ENCODE results near the gene GCNA.
A peak's percentile ranks its signal among the peaks of the same experiment; 100 is the strongest.
"Not testable (repeated sequence)": the region's sequence is repeated elsewhere in the genome, so short reads cannot be mapped to it uniquely, and the experiment has no call there.

Gene GCNA

DNA sequence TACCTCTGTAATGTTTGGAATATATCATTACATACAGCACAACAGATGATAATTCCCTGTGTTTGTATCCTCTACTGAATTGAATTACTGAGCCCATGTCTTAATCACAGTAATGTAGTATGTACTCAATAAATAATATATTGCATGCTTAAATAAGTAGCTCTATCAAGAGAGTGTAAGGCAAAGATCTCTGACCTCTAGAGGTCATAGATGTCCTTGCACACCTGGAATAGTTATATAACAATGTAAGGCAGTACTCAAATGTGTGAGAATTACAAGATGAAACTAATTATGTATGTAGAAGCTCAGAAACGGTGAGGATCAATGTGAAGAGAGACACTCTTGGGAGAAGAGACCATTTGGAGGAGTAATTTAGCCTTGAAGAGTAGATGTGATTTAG is 14.3 kb upstream of the GCNA start:
- no peak for DNase-seq

DNA sequence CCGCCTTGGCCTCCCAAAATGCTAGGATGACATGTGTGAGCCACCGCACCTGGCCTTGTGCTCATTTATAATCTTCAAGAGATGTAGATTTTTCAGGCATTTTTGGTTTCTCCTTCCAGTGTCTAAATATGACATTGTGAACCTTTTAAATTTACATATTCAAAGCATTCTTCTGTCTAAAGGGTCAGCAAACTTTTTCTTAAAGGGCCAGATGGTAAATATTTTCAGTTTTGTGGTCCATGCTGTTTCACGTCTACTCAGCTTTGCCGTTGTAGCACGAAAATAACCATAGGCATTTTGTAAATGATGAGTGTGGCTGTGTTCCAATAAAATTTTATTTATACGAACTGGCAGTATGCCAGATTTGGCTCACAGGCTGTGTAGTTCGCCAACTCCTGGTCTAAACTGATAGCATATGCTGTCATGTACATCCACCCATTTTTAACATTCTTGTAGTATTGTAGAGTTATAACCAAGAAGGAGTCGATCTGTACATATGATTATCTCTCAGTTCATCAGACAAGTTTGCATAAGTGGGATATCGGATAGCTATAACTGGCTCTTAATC is 12.7 kb upstream of the GCNA start:
- DNase-seq: no peak

DNA sequence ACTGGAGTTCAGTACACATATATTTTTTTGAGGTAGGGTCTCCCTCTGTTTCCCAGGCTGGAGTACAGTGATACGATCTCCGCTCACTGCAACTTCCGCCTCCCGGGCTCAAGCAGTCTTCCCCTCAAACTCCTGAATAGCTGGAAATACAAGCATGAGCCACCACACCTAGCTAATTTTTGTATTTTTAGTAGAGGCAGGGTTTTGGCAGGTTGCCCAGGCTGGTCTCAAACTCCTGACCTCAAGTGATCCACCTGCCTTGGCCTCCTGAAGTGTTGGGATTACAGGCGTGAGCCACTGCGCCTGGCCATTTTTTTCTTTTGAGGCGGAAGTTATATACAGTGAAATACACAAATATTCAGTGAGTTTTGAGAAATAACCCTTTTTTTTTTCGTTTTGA is 6.8 kb upstream of the GCNA start:
- not testable (repeated sequence) for DNase-seq

DNA sequence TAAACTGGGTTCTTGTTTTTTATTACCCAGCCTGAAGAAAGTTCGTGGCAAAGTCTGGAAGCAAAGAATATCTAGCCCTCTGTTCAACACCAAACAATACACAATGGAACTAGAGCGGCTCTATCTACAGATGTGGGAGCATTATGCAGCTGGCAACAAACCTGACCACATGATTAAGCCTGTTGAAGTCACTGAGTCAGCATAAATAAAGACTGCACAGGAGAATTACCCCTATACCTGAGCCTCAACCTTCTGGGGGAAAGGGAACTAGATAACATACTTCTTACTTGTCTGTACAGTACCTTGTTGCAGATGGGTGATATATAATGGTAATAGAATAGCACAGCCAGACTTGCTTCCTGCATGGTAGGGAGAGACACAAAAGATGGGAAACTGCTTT is 4.6 kb upstream of the GCNA start:
- no peak for DNase-seq

DNA sequence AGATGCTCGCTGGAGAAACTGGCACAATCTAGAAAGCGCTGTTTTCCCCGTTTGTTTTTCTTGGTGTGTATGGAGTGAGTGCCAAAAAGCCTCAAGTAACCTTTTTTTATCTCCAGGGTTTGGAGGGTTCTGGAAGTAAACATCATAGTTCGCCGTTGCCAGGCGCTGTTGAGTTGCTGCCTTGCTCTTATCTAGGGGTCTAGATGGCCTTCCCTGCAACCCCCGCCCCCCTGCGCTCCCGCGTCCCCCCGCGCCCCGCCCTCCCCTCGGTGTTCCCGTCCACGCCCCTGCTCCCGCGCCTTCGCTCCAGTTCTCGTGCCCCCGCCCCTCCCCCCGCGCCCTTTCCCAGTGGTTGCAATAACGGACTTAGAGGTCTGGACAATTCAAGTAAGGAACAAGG is 555 bp upstream of the GCNA start:
- DNase-seq: no peak

DNA sequence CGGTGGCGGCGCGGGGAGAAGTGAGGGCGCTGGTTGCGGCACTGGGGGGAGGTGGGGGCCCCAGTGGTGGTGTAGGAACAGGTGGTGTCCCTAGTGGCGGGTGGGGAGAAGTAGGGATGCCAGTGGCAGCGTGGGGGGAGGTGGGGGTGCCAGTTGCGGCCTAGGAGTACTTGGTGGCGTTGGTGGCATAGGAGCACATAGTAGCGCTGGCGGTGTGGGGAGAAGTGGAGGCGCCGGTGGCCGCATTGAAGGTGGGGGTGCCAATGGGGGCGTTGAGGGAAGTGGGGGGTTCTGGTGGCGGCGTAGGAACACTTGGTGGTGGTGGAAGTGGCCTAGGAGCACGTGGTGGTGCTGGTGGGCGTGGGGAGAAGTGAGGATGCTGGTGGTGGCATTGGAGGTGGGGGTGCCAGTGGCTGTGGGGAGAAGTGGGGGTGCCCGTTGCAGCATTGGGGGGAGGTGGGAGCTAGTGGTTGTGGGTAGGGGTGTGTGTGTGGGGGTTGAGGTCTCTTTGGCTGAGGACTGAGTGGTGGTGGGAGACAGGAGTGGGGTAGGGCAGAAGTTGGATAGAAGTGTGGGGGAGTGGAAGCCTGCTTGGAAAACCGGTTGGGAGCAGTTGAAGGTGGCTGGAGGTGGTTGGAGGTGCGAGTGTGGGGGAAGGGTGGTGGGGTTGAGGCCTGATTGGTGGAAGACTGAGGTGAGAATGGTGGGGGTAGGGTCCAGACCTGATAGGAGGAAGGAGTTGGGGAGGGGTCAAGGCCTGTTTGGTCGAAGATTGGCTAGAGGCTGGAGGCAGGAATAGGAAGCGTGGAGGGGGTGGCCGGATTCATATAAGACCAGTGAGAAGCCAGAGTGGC is 1.1 kb downstream of the GCNA start:
- no peak for DNase-seq

DNA sequence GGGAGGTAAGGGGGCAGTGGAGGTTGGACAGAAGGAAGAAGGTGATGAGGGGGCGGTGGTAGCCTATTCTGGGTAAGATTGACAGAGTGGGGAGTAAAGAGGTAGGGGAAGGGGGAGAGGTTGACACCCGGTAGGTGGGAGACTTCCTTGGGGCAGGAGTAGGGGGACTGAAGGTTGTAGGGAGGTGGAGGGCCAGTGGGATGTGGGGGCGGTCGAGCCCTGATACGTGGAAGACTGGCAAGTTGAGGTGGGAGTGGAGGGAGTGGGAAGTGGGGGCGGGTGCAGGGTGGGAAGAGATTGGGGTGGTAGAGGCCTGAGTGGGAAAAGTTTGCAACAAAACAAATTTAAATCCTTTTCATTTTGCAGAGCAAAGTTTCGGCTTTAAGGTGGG is 1.7 kb downstream of the GCNA start:
- DNase-seq: no peak

DNA sequence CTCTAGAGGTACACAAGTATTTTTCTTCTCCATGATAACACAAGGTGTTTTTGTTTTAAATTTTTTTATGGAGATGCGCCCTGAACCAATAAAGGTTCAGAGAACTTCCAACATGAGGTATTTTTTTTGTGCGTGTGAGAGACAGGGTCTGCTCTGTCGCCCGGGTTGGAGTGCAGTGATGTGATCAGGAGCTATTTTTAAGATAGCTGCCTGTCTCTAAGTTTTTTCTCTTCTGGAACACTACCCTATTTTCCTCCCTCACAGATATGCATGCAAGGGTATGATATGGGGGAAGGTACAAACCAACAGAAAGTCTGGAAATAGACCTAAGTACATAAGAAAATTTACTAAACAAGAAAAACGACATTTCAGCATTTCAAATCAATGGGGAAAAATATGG is 3.0 kb downstream of the GCNA start:
- DNase-seq: no peak

DNA sequence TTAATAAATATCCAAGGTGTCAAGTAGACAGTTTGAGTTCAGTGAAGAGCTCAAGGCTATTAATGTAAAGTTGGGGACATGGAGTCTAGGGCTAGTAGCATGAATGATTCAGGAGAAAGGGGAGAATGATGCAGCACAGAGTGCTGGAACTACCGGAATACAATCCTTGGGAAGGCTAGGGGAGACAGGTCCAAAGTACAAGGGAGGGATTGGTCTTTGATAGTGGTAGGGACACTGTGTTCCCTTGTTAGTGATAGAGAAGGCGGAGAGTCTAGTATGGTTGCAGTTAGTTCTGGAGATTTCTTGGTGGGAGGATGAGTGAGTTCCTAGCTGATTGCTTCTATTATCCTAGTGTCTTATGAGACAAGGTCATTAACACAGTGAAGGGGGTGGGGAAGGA is 8.7 kb downstream of the GCNA start:
- DNase-seq: no peak

DNA sequence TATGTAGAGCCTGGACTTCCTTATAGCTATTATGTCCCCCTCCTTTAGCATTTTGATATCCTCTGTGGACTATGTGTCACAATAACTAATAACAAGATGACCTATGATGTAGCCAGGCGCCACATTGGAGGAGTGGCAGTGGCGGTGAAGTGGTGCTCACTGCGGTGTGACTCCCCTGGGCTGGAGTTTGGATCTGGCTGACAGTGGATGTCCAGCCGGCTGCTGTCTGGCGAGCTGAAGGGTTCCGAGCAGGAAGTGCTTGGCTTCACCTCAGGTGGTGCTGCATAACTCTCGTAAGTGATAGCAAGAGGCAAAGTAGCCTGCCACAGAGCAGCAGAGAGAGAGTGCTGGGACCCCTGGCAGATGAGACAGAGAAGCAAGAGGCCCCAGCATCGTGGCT is 15.0 kb downstream of the GCNA start:
- DNase-seq: not testable (repeated sequence)

DNA sequence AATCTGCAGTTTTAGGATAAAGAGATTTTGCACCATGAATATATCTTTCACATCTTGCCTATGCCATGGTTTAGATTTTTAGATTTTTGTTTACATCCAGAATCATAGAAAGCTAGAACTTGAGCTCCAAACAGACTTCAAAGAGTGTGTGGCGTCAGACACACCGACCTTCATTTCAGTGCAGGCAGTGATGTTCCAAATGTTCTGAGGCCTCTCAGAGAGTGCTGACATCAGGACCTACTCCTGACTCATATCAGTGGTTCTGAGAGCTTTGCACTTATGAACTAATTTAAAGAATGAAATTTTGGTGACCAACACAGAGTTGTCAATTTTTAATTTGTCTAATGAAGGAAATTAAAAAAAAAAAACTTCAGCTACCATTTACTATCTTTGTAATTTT is 21.7 kb downstream of the GCNA start:
- no peak for DNase-seq

DNA sequence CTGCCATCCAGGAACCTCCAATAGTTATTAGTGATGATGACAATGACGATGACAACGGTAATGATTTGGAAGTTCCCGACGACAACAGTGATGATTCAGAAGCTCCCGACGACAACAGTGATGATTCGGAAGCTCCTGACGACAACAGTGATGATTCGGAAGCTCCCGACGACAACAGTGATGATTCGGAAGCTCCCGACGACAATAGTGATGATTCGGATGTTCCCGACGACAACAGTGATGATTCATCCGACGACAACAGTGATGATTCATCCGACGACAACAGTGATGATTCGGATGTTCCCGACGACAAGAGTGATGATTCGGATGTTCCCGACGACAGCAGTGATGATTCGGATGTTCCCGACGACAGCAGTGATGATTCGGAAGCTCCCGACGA is 25.4 kb downstream of the GCNA start:
- DNase-seq: no peak

DNA sequence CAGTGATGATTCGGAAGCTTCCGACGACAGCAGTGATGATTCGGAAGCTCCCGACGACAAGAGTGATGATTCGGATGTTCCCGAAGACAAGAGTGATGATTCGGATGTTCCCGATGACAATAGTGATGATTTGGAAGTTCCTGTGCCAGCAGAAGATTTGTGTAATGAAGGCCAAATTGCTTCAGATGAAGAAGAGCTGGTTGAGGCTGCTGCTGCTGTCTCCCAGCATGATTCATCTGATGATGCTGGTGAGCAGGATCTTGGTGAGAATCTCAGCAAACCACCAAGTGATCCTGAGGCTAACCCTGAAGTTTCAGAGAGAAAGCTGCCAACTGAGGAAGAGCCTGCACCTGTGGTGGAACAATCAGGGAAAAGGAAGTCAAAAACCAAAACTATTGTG is 25.9 kb downstream of the GCNA start:
- no peak for DNase-seq

DNA sequence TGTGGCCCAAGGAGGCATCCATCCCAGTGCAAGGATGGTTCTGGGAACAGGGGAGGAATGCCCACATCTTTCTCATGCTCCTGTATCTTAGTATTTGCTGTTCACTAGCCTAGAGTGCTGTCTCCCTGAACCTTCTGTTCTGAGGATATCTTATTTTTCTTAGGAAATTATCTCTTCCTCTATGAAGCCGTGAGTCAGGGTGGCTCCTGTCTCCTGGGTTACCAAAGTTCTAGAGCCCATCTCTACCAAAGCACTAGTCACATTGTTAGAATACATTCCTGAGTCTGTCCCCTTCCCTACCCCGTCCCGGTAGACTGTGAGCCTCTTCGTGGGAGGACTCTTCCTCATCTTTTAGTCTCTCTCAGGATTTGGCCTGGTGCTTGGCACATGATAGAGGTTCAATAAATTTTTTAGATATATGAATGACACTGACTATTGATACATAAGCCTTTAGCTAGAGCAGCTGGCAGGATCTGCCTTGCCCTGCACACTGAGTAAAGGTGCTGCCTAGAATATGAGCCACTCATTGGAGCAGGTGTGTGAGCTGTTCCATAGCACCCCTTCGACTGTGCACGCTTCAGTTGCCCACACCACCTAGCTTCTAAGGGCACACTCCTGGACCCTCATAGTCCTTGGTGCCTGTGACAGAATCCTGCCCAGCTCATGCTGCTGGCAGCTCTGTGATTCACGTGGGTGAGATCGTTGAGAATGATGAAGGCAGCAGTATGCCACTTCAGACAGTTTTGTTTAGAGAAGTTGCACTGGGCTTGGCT is 26.7 kb downstream of the GCNA start:
- DNase-seq: no peak

DNA sequence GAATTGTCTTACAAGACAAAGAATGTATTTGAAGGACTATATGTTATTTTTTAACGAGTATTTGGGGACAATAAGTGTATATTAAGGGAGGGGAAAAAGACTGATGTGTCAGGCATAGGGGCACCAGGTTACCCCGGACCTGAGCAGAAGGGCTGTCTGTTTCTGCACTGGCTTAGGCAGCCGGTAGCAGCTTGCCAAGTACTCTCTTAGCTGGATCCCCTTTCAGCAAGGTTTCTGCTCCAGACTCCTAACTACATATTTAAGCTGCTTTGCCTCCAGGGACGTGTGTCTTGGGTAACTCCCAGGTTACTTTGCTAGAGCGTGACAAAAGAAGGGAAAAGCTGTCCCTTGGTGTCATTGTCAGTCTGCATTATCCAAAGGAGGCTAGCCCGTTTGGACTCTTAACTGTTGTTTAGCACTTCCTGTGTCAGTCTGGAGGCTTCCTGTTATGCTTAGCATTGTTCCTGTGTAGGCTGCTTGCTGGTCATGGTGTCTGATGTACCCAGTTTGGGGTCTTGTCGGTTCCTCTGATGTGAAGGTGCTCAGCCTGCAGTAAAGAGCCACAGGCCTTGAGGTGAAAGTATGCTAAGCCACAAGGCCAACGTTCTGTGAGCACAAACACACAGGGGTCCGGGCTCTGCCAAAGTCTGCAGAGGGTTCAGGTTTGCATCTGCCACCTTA is 28.4 kb downstream of the GCNA start:
- peak; percentile 41 for DNase-seq

DNA sequence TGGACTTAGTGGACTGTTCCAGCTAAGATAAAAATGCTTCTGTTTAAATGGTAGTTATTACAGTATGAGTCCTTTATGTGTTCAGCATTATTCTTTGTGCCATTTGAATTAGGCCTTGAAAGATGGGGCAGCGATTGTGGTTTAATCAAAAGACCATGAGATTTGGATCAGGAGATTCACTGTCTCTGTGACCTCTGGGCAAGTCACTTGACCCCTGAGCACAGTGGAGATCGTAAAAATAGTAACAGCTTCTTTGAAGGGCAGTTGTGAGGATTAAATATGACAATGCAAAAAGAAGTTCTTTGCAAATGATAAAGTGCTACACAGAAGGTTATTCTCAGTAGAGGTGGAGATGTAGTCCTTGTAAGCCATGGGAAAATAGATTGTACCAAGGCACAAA is 29.3 kb downstream of the GCNA start:
- no peak for DNase-seq

DNA sequence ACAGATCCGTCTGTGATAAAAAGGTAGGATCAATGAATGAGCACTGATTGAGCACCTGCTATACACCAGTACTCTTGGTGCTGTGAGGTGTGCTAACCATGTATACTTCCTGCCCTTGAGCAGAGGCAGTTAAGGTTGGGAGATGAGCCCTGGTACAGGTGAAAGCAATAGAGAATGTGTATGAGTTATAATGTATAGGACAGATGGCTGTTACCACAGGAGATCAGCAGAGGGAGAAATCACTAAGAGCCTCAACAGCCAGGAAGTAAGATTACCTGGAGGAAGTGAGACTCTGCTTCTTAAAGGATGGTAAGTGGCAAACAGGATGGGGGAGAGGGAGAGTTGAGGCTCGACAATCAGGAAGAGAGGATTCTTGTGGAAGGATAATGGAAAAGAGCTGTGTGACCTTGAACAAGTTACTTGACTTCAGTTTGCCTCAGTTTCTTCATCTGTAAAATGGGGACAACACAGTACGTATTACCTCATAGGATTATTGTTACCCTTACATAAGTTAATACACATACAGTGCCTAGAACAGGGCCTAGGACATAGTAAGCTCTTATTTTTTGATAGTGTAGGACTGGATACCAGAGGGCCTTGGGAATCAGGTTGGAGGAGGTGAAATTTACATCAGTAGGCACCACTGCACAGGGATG is 31.0 kb downstream of the GCNA start:
- DNase-seq: peak; percentile 28

DNA sequence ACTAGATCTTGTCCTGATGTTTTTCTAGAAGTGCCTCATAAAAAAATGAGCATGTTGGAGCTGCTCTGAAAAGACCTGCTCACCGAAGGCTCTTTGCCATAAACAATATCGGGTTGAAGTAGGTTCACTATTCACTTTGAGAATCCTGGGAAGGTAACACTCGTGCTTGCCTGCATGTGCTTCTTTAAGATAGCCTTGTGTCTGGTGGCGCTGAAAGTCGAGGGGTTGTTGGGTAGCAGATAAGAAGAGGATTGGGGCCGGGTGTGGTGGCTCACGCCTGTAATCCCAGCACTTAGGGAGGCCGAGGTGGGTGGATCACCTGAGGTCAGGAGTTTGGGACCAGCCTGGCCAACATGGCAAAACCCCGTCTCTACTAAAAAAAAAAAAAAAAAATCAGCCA is 33.5 kb downstream of the GCNA start:
- DNase-seq: not testable (repeated sequence)

DNA sequence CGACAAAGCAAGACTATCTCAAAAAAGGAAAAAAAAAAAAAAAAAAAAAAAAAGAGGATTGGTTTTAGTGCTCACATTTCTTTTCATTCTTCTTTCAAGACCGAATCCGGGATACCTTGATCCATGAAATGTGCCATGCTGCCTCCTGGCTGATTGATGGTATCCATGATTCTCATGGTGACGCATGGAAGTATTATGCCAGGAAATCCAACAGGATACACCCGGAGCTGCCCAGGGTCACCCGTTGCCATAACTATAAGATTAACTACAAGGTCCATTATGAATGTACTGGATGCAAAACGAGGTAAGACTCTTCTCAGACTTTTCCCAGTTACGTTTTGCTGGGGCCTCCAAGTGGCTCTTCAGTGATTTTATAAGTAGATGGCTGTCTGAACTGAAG is 34.0 kb downstream of the GCNA start:
- DNase-seq: no peak

DNA sequence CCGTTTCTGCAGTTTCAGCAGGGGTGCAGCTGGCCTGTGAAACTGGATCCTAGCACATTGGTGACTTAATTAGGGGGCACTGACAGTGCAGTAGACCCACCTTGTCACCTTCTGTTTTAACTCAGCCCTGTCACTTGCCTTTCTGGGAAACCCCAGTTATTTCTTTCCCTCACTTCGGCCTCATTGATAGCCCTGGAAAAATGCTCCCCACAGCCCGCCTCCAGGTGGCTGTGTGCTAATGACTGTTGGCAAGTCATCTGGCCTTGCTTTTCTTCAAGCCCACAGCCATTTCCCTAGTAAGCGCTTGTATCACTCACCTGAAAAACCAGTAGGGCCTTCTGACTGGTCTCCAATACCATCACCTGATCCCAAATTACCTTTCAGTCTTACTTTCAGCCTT is 36.8 kb downstream of the GCNA start:
- DNase-seq: no peak

DNA sequence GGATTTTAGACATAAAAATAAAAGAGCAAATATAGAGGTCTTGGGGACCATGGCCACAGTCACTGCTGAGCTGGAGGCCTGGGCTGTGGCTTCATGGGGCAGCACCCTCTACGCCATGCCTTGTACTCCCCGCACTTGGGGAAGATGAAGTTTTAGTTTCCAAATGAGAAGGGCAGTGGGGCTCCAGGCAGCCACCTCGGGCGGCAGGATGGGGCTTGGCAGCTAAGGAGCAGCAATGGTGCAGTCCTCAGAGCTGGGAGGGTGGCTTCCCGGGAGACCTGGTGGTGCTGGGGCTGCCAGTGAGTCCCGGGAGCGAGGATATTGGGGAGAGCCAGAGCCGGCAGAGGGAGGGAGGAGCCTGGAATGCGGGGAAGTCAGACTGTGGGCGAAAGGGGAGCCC is 37.7 kb downstream of the GCNA start:
- no peak for DNase-seq

DNA sequence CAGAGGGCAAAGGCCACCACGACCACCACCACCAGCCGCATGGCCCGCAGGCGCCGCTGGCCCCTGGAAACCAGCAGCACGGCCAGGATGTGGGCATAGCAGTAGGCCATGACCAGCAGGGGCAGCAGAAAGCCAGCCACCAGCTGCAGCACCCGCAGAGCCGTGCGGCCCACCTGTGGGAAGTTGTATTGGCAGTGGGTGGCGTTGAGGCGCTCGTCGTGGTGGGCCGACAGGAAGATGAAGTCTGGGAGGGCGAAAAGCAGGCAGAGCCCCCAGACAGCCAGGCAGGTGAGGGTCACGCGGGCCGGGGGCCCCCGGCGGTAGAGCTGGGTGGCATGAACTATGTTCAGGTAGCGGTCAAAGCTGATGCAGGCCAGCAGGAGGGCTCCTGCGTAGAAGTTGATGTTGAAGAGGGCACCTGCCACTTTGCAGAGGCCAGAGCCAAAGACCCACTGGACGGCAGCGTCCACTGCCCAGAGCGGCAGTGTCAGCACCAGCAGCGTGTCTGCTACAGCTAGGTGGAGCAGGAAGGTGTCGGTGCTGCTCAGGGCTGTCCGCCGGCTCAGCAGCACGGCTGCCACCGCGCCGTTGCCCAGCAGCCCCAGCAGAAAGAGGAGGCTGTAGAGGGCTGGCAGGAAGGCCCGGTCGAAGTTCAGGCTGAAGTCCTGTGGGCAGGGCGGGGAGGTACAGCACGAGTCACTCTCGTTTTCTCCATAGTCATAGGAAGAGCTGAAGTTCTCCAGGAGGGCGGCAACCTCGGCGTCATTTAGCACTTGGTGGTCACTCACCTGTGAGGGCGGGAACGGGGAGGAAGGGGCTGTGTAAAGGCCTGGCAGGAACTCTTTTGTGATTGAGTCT is 38.7 kb downstream of the GCNA start:
- DNase-seq: no peak

All from central memory CD4-positive, alpha-beta T cell (primary cell).